WTC11 (cell line): ENCODE measurements around the gene CLEC16A.

Source experiments
- CREM ChIP-seq: sonication (generic); formaldehyde crosslinking; IDR thresholded peaks from 2 replicates; pipeline ENCODE4 v1.8.1; 2022; ENCODE audit warnings: mild to moderate bottlenecking, missing genetic modification reagents, moderate library complexity
- CTCF ChIP-seq: fragments of 200-600 bp; IDR thresholded peaks from 2 replicates; pipeline ENCODE4 v1.8.0; 2022; ENCODE audit warnings: antibody characterized with exemption
- IRF2 ChIP-seq: sonication (generic); formaldehyde crosslinking; IDR thresholded peaks from 2 replicates; pipeline ENCODE4 v1.8.0; 2022; ENCODE audit warnings: low read depth, missing genetic modification reagents, borderline replicate concordance
- TCF7 ChIP-seq: sonication (generic); formaldehyde crosslinking; IDR thresholded peaks from 2 replicates; pipeline ENCODE4 v1.8.0; 2022; ENCODE audit warnings: mild to moderate bottlenecking, low read depth, missing genetic modification reagents, moderate library complexity
- ZNF219 ChIP-seq: sonication (generic); formaldehyde crosslinking; IDR thresholded peaks from 2 replicates; pipeline ENCODE4 v1.8.0; 2023; ENCODE audit warnings: missing genetic modification reagents, mild to moderate bottlenecking, borderline replicate concordance
- TF ChIP-seq, protein P1 (sequence below): sonication (generic); formaldehyde crosslinking; IDR thresholded peaks from 2 replicates; pipeline ENCODE4 v1.8.0; 2022; ENCODE audit warnings: mild to moderate bottlenecking, missing genetic modification reagents

GRCh38 chr16:11162586-11163268 is 218.4 kb downstream of the CLEC16A start:
- TF ChIP-seq IRF2 (CRISPR knock-in tag): no peak
- TF ChIP-seq CTCF: no peak
- TF ChIP-seq TCF7 (CRISPR knock-in tag): no peak
- TF ChIP-seq CREM (CRISPR knock-in tag): no peak
- TF ChIP-seq ZNF219 (CRISPR knock-in tag): no peak
- TF ChIP-seq, protein P1, sequence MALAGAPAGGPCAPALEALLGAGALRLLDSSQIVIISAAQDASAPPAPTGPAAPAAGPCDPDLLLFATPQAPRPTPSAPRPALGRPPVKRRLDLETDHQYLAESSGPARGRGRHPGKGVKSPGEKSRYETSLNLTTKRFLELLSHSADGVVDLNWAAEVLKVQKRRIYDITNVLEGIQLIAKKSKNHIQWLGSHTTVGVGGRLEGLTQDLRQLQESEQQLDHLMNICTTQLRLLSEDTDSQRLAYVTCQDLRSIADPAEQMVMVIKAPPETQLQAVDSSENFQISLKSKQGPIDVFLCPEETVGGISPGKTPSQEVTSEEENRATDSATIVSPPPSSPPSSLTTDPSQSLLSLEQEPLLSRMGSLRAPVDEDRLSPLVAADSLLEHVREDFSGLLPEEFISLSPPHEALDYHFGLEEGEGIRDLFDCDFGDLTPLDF: no peak
